Gastroesophageal sphincter (tissue), 3 donors: Measurements from ENCODE around the gene MUC6.

ENCODE experiments used
- POLR2A ChIP-seq, 2 donors: fragments of 450-650 bp; IDR thresholded peaks; one replicate each; pipeline ENCODE4 v1.6.1; 2017; ENCODE audit warnings: antibody characterized with exemption in 2 of 2, mild to moderate bottlenecking in 2 of 2, moderate library complexity in 1 of 2
- TF ChIP-seq, protein P1 (sequence below), 4 experiments: fragments of 200-600 bp in 2 of 4; fragments of 450-650 bp in 2 of 4; sonication (generic) in 1 of 4; IDR thresholded peaks; one replicate each; pipeline ENCODE4 v1.5.1; 2017 to 2019; ENCODE audit warnings: antibody characterized with exemption in 4 of 4, mild to moderate bottlenecking in 2 of 4, moderate library complexity in 2 of 4

DNA sequence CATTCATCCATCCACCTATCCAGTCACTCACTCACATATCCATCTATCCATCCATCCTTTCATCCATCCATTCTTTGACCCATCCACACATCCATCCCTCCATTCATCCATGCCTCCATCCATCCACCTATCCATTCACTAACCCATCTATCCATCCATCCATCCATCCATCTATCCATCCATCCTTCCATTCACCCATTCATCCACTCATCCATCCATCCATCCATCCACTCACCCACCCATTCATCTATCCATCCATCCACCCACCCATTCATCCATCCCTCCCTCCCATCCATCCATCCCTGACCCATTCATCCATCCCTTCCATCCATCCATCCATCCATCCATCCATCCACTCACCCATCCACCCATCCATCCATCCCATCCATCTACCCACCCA lies 33.2 kb upstream of the MUC6 start:
- TF ChIP-seq, protein P1, sequence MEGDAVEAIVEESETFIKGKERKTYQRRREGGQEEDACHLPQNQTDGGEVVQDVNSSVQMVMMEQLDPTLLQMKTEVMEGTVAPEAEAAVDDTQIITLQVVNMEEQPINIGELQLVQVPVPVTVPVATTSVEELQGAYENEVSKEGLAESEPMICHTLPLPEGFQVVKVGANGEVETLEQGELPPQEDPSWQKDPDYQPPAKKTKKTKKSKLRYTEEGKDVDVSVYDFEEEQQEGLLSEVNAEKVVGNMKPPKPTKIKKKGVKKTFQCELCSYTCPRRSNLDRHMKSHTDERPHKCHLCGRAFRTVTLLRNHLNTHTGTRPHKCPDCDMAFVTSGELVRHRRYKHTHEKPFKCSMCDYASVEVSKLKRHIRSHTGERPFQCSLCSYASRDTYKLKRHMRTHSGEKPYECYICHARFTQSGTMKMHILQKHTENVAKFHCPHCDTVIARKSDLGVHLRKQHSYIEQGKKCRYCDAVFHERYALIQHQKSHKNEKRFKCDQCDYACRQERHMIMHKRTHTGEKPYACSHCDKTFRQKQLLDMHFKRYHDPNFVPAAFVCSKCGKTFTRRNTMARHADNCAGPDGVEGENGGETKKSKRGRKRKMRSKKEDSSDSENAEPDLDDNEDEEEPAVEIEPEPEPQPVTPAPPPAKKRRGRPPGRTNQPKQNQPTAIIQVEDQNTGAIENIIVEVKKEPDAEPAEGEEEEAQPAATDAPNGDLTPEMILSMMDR (IDR thresholded peaks at IDR 0.05) = no peak
- no peak for TF ChIP-seq POLR2A (IDR thresholded peaks at IDR 0.05)
